Heart left ventricle (tissue), 13 donors: ENCODE data around the gene BYSL.

Experiments
- CTCF ChIP-seq, 12 donors: fragments of 200-600 bp; sonication (generic) in 4 of 12; IDR thresholded peaks; one replicate each; pipeline versions ENCODE4 v1.5.0 to v1.8.0; 2018 to 2022; ENCODE audit warnings: antibody characterized with exemption in 12 of 12, mild to moderate bottlenecking in 5 of 12
- POLR2A ChIP-seq, 2 donors: fragments of 450-650 bp; IDR thresholded peaks; one replicate each; pipeline ENCODE4 v1.6.1; 2017; ENCODE audit warnings: antibody characterized with exemption in 2 of 2, mild to moderate bottlenecking in 2 of 2, moderate library complexity in 2 of 2
- donor health status: ischemic (EF 13 %, LVEDD 7.1; RV severe dilation, severe dysfunction).
- donor health status: DM: no; HTN: yes; CAD: no.
- donor health status: DM: no; HTN: no; CAD: no.
- donor health status: ischemic (EF 25% LVEDD 6.9; RV normal size, moderate dysfunction).
- donor health status: ischemic (EF 25% LVEDD 5.7; RV mildly dilated, moderate dysfunction).
- donor health status: ischemic (EF 35%, LVEDD 5.7; RV mildly dilated, moderate dysfunction).
- donor health status: nonischemic (EF 11% LVEDD 7.7; RV severe dilation, severe dysfunction).
- donor health status: DM: yes; HTN: yes; CAD: no.
- donor health status: PGD.
- donor health status: ischemic (EF 29% LVEDD 5.4; RV normal size, mild dysfunction).
- donor health status: nonischemic (EF 23%, LVEDD 6.1; RV moderate dilation, normal function).

- TF ChIP-seq CTCF (IDR thresholded peaks at IDR 0.05) (no peak), POLR2A (IDR thresholded peaks at IDR 0.05) (no peak)
These were observed 10.5 kb downstream of the BYSL start for GRCh38 chr6:41931792-41932191.
